ENCODE results near the gene DBT.

DNA sequence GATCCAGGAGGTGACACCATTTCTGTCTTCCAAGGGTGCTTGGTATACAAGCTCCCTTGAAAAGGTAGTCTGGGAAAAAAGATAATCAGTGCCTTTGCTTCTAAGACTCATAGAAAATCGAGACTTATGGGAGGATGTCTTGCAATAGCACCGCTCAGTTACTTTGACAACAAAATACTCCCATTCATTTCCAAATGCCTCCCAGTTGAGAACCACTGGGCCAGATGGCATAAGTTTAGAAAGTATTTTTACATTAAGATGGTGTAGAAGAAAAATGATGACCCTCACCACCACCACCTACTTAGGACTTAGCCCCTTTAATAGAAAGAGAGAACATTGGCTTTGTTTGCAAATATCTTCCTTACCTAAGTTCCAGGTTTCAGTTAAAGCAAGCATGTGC is 112.0 kb downstream of the DBT start:
- TF ChIP-seq POLR2A (IDR thresholded peaks at IDR 0.05), result no peak
- TF ChIP-seq, protein P1, sequence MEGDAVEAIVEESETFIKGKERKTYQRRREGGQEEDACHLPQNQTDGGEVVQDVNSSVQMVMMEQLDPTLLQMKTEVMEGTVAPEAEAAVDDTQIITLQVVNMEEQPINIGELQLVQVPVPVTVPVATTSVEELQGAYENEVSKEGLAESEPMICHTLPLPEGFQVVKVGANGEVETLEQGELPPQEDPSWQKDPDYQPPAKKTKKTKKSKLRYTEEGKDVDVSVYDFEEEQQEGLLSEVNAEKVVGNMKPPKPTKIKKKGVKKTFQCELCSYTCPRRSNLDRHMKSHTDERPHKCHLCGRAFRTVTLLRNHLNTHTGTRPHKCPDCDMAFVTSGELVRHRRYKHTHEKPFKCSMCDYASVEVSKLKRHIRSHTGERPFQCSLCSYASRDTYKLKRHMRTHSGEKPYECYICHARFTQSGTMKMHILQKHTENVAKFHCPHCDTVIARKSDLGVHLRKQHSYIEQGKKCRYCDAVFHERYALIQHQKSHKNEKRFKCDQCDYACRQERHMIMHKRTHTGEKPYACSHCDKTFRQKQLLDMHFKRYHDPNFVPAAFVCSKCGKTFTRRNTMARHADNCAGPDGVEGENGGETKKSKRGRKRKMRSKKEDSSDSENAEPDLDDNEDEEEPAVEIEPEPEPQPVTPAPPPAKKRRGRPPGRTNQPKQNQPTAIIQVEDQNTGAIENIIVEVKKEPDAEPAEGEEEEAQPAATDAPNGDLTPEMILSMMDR (IDR thresholded peaks at IDR 0.05), result no peak

Measured in testis (tissue), 2 donors.